Smooth muscle cell (in vitro differentiated cells): Measurements from ENCODE around the gene CST11. TPM values are rescaled to one million over a fixed set of nuclear protein-coding genes. Genes with fewer than 3 reads are reported as not detected.

Experiments used
- DNase-seq: peaks from one replicate; lab custom pipeline; 2025; ENCODE audit not compliant: unreplicated experiment; lab: John Stamatoyannopoulos, UW
- H2AFZ ChIP-seq: fragments of 200-600 bp; sonication (generic); 2 replicates; pipeline ENCODE4 v1.6.0; 2016; ENCODE audit warnings: antibody characterized with exemption, low read depth, mild to moderate bottlenecking
- H3F3A ChIP-seq: fragments of 200-600 bp; sonication (generic); 2 replicates; pipeline ENCODE4 v1.6.0; 2017; ENCODE audit warnings: antibody characterized with exemption, low read depth
- H3K27ac ChIP-seq: fragments of 200-600 bp; sonication (generic); 2 replicates; pipeline ENCODE4 v1.5.1; 2016; ENCODE audit warnings: low read depth, mild to moderate bottlenecking
- H3K27me3 ChIP-seq: fragments of 200-600 bp; sonication (generic); 2 replicates; pipeline ENCODE4 v1.6.1; 2016; ENCODE audit warnings: low read depth, mild to moderate bottlenecking
- H3K36me3 ChIP-seq: fragments of 200-600 bp; sonication (generic); 2 replicates; pipeline ENCODE4 v1.5.1; 2016; ENCODE audit warnings: low read depth
- H3K4me1 ChIP-seq: fragments of 200-600 bp; sonication (generic); 2 replicates; pipeline ENCODE4 v1.5.1; 2016; ENCODE audit warnings: low read depth
- H3K4me2 ChIP-seq: fragments of 200-600 bp; sonication (generic); 2 replicates; pipeline ENCODE4 v1.6.0; 2016; ENCODE audit warnings: mild to moderate bottlenecking
- H3K4me3 ChIP-seq: fragments of 200-600 bp; sonication (generic); 2 replicates; pipeline ENCODE4 v1.5.1; 2016; ENCODE audit warnings: mild to moderate bottlenecking
- H3K79me2 ChIP-seq: fragments of 200-600 bp; sonication (generic); 2 replicates; pipeline ENCODE4 v1.6.0; 2016; ENCODE audit warnings: low read depth, mild to moderate bottlenecking
- H3K9ac ChIP-seq: fragments of 200-600 bp; sonication (generic); 2 replicates; pipeline ENCODE4 v1.6.0; 2016; ENCODE audit warnings: low read depth
- H3K9me3 ChIP-seq: fragments of 200-600 bp; sonication (generic); replicated peaks from 2 replicates; pipeline ENCODE4 v1.5.1; 2016; ENCODE audit warnings: low read depth
- H4K20me1 ChIP-seq: fragments of 200-600 bp; sonication (generic); 2 replicates; pipeline ENCODE4 v1.6.0; 2016; ENCODE audit warnings: low read depth
- WGBS: methylation state at CpG from one replicate; pipeline ENCODE4 v1.1.7; 2016; ENCODE audit warnings: low lambda C conversion rate; 5-methylcytosine and 5-hydroxymethylcytosine counted together
- polyA plus RNA-seq: library from polyadenylated mRNA; unstranded; fragments of >200 nt; fragmentation: Nextera tagmentation; extraction: Ambion mirVana; gene quantifications from 2 replicates; pipeline ENCODE4 v1.2.1, GENCODE V29; 2016
- total RNA-seq: library from RNA; depleted of rRNA; stranded (reverse); fragments of >200 nt; gene quantifications from 2 replicates; pipeline ENCODE4 v1.2.3, GENCODE V29; 2014
- TF ChIP-seq, protein P1 (sequence below): fragments of 200-600 bp; sonication (generic); IDR thresholded peaks from 2 replicates; pipeline ENCODE4 v1.5.1; 2017; ENCODE audit warnings: borderline replicate concordance, mild to moderate bottlenecking, antibody characterized with exemption; ENCODE audit not compliant: insufficient read depth, poor library complexity, severe bottlenecking

CST11 gene
- total and polyA plus RNA-seq, 2 experiments from 2014 or later, result not detected

DNA sequence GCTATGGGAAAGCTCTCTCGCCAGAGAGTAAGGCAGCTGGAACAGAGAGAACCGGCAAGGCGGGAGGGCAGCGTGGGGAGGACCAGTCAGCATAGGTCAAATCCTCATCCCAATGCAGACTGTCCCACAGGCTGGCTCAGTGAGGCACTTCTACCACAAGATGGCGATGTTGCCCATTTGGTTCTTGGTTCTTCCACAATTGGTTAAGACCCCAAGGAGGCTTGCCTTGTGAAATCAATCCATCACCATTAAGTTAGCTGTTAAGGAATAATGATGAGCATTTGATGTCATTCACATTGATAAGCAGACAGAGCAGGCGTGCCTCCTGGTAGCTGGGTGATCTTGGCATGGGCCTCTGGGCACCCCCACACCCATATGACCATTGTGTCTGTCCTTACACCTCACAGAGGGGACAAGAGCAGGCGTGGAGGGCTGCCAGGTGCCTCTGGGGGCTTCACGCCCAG is 10.8 kb downstream of the CST11 start:
- TF ChIP-seq, protein P1, sequence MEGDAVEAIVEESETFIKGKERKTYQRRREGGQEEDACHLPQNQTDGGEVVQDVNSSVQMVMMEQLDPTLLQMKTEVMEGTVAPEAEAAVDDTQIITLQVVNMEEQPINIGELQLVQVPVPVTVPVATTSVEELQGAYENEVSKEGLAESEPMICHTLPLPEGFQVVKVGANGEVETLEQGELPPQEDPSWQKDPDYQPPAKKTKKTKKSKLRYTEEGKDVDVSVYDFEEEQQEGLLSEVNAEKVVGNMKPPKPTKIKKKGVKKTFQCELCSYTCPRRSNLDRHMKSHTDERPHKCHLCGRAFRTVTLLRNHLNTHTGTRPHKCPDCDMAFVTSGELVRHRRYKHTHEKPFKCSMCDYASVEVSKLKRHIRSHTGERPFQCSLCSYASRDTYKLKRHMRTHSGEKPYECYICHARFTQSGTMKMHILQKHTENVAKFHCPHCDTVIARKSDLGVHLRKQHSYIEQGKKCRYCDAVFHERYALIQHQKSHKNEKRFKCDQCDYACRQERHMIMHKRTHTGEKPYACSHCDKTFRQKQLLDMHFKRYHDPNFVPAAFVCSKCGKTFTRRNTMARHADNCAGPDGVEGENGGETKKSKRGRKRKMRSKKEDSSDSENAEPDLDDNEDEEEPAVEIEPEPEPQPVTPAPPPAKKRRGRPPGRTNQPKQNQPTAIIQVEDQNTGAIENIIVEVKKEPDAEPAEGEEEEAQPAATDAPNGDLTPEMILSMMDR, result peak; percentile 82
- H4K20me1 ChIP-seq, result no peaks in the 10 kb centered on the region
- no peak overlapping the region for H3K4me3 ChIP-seq
- DNase-seq, result peak; percentile 36
- WGBS, result 25% methylated on average over 8 of the region's 8 CpGs
- no peaks in the 10 kb centered on the region for H3K4me1 ChIP-seq
- H3K9ac ChIP-seq, result no peak overlapping the region
- no peak overlapping the region for H3K27ac ChIP-seq
- H3K9me3 ChIP-seq, result no peaks in the 10 kb centered on the region
- H3K4me2 ChIP-seq, result no peak overlapping the region
- H3K36me3 ChIP-seq, result no peaks in the 10 kb centered on the region
- H2AFZ ChIP-seq, result no peak overlapping the region
- H3F3A ChIP-seq, result no peaks in the 10 kb centered on the region
- no peaks in the 10 kb centered on the region for H3K79me2 ChIP-seq
- no peaks in the 10 kb centered on the region for H3K27me3 ChIP-seq

DNA sequence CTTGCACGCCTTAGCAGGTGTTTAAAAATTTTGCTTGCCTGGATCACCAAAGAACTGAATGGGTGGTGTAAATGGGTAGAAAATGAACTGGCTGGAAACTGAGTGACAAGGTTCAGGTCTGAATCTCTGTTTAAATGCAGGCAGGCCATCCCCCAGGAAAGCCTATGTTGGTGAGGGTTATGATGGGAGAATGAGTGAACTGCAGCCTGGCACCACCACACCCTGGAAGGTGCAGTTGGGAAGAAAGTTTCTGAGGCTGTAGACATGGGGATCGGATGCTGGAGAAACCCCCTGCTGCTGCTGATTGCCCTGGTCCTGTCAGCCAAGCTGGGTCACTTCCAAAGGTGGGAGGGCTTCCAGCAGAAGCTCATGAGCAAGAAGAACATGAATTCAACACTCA is 12.7 kb downstream of the CST11 start:
- no peak overlapping the region for H3K4me2 ChIP-seq
- TF ChIP-seq, protein P1, result no peak
- no peaks in the 10 kb centered on the region for H4K20me1 ChIP-seq
- H3F3A ChIP-seq, result no peaks in the 10 kb centered on the region
- 91% methylated on average over 2 of the region's 2 CpGs for WGBS
- no peaks in the 10 kb centered on the region for H3K27me3 ChIP-seq
- no peaks in the 10 kb centered on the region for H3K4me1 ChIP-seq
- H3K9ac ChIP-seq, result no peak overlapping the region
- no peak overlapping the region for H3K27ac ChIP-seq
- H3K9me3 ChIP-seq, result no peaks in the 10 kb centered on the region
- no peak for DNase-seq
- H3K79me2 ChIP-seq, result no peaks in the 10 kb centered on the region
- no peak overlapping the region for H2AFZ ChIP-seq
- H3K36me3 ChIP-seq, result no peaks in the 10 kb centered on the region
- no peak overlapping the region for H3K4me3 ChIP-seq

DNA sequence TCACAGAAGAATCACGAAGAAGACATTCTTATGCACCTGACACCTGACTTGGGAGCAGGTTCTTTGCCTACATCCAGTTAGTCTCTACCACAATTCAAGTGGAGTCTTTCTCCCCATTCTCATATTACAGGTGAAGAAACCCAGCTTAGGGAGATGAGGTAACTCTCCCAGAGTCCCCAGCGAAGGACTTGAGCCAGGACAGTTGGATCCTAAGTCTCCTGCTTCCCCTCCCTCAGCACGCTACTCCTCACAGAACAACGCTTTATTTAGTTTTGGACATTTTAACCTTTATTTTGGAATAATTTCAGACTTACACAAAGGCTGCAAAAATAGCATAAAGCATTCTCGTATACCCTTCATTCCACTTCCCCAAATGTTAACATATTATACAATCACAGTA is 14.0 kb downstream of the CST11 start:
- no peak overlapping the region for H3K9ac ChIP-seq
- H3K27ac ChIP-seq, result no peak overlapping the region
- DNase-seq, result no peak
- H2AFZ ChIP-seq, result no peak overlapping the region
- H3K79me2 ChIP-seq, result no peaks in the 10 kb centered on the region
- no peak overlapping the region for H3K4me2 ChIP-seq
- no peaks in the 10 kb centered on the region for H3K27me3 ChIP-seq
- H3F3A ChIP-seq, result no peaks in the 10 kb centered on the region
- H3K9me3 ChIP-seq, result no peaks in the 10 kb centered on the region
- no peaks in the 10 kb centered on the region for H4K20me1 ChIP-seq
- no peaks in the 10 kb centered on the region for H3K4me1 ChIP-seq
- no peaks in the 10 kb centered on the region for H3K36me3 ChIP-seq
- H3K4me3 ChIP-seq, result no peak overlapping the region
- TF ChIP-seq, protein P1, result no peak
- WGBS, result 80% methylated on average over 5 of the region's 5 CpGs

DNA sequence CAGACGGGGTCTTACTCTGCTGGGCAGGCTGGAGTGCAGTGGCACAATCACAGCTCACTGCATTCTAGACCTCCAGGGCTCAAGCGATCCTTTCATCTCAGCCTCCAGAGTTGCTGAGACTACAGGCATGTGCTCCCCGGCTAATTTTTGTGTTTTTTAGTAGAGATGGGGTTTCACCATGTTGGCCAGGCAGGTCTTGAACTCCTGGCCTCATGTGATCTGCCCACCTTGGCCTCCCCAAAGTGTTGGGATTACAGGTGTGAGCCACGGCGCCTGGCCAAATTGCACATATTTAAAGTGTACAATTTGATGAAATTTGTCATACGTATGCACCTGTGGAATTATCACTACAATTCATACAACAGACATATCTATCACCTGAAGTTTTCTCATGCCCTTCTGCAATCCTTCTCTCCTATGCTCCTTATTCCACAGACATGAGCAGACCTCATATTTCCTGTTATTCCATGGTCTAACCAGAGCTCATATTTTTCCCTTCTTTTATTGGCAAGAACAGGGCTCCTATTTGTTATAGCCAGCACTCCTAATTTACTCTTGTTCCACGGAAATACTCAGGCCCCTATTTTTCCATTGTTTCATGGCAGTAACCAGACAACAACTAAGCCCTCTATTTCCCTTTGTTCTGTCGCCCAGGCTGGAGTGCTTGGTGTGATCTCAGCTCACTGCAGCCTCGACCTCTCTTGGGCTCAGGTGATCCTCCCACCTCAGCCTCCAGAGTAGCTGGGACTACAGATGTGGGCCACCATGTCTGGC is 15.4 kb downstream of the CST11 start:
- H3K9me3 ChIP-seq, result no peaks in the 10 kb centered on the region
- no peak overlapping the region for H3K4me3 ChIP-seq
- H3K4me2 ChIP-seq, result no peak overlapping the region
- H4K20me1 ChIP-seq, result no peaks in the 10 kb centered on the region
- no peak overlapping the region for H2AFZ ChIP-seq
- no peaks in the 10 kb centered on the region for H3K36me3 ChIP-seq
- H3K4me1 ChIP-seq, result no peaks in the 10 kb centered on the region
- no peak overlapping the region for H3K9ac ChIP-seq
- H3F3A ChIP-seq, result no peaks in the 10 kb centered on the region
- TF ChIP-seq, protein P1, result no peak
- 91% methylated on average over 9 of the region's 9 CpGs for WGBS
- no peaks in the 10 kb centered on the region for H3K27me3 ChIP-seq
- no peak for DNase-seq
- H3K27ac ChIP-seq, result no peak overlapping the region
- H3K79me2 ChIP-seq, result no peaks in the 10 kb centered on the region
